ENCODE data around the gene CRYBG2.
"Not testable (repeated sequence)": the region's sequence is repeated elsewhere in the genome, so short reads cannot be mapped to it uniquely, and the experiment has no call there.

CRYBG2 gene

DNA sequence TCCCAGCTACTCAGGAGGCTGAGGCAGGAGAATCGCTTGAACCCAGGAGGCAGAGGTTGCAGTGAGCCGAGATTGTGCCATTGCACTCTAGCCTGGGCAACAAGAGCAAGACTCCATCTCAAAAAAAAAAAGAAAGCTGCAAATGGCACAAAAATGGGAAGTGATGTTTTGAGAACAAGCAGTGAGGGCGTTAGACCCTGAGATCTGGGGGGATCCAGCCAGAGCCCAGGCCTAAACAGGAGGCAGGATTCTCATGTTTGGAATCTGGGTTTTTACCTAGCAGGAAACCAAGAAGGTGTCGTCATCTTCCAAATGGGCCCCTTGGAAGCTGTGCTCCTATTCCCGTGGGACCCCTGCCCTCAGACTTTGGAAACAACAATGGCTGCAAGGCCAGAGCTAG is 61.2 kb downstream of the CRYBG2 start:
- DNase-seq, result not testable (repeated sequence)

DNA sequence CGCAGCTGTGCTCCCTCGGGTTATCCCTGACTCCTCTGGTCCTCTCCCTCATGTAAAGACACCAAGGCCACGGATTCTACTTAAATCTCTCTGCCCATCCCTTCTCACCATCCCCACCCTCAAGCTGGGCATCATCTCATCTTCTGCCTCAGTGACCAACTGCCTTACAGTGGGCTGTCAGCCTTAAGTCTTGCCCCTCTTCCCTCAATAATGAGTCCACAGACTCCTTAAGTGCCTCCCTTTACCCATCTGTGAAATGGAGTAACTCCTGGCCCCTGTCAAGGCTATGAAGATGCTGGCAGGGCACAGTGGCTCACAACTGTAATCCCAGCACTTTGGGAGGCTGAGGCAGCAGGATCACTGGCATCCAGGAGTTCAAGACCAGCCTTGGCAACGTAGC is 62.0 kb downstream of the CRYBG2 start:
- no peak for DNase-seq

DNA sequence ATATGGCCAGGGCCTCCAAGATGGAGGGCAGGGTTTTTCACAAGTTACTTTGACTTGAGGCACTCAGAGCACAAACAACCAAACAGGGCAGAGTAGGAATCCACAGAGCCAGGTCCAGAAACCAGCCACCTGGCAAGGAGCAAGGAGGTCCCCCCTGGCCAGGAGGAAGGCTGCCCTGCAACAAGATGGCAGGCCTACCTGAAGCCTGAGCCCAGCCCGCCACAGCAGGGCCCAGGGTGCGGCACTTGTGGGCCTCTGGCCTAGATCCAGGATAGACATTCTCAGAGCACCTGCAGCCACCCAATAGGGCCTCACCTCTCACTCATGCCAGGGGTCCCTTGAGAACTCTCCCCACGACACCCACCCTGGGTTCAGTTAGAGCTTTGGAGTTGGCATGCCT is 62.5 kb downstream of the CRYBG2 start:
- DNase-seq, result no peak

DNA sequence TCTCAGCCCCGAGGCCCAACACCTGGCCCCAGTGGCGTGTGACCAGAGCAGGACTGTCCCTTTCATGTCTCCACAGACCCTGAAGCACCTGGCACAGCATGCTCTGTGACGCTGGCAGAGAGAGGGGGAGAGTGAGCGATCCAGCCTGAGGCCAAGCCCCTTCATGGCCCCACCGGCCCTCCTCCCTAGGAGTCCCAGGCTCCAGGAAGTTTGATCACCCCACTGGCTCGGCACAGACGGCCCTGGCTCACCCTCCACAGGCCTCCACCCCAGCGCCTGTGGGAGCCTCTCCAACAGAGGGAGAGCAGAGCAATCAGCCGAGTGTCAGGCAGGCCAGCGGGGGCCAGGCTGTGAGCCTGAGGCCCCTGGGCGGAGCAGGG is 63.1 kb downstream of the CRYBG2 start:
- DNase-seq, result no peak

DNA sequence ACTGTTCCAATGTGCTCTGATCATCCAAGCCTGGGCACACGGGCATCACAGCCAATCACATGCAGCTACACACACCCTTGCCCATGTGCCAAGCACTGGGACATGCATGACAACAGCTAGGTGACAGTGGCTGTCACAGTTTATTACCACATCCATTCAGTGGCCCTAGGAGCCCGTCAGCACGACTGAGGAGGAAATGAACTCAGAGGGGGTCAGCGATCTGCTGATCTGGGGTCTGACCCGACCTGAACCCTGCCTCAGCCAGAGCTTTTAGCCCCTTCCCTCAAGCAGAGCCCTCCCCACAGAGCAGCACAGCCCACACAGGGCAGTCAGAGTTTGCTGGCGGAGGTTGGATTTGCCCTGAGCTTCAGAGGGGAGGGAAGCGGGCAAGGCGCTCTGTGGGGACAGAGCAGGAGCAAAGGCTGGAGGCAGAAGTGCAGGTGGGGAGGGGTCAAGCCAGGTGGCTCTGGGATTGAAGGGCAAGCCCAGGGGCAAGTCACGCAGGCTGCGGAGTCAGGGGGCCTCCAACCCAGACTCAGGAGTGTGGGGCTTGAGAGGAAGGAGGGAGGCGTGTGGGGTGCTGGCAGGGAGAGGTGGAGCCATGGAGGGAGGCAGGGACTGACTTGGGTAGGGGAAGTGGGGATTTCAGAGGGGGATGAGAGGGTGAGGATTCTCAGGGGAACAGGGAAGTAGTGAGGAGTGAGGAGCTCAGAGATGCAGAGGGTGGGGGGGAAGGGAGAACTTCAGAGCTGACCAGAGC is 63.6 kb downstream of the CRYBG2 start:
- DNase-seq, result no peak

DNA sequence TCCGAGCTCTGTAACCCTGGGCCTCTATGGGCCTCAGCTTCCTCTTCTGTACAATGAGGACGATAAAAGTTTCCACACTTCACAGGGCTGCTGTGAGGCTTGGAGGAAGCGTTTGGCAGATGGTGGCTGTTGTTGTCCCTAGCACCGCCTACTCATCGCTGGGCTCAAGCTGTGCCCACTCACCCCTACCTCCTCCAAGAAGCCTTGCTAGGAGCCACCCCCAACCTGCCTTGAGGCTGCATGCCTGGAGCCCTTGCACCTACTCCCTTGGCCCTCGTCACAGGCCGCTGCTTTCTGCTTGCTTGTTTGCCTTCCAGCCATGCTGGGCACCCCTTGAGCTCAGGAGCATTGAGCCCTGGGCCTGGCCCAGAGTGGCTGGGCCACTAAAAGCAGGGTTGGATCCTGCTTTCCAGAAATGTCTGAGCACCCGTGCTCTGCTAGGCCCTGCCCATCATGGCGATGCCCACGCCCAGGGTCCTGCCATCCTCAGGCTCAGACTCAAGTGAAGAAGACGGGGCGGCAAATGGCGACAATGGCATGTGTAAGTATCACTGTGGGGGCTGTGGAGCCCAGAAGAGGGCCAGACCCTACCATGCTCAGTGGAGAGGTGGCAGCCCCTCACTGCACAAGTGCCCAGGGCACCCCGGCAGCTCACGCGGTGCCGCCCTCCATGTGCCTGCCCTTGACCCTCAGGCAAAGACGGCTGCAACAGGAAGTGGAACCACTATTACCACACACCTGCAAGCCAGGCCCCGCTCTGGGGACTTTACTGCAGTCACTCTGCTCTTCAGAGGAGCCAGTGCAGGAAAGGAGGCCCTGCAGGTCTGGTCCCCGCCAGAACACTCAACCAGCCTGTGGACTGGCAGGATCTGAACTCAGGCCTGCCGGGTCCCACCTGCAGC is 64.5 kb downstream of the CRYBG2 start:
- no peak for DNase-seq

DNA sequence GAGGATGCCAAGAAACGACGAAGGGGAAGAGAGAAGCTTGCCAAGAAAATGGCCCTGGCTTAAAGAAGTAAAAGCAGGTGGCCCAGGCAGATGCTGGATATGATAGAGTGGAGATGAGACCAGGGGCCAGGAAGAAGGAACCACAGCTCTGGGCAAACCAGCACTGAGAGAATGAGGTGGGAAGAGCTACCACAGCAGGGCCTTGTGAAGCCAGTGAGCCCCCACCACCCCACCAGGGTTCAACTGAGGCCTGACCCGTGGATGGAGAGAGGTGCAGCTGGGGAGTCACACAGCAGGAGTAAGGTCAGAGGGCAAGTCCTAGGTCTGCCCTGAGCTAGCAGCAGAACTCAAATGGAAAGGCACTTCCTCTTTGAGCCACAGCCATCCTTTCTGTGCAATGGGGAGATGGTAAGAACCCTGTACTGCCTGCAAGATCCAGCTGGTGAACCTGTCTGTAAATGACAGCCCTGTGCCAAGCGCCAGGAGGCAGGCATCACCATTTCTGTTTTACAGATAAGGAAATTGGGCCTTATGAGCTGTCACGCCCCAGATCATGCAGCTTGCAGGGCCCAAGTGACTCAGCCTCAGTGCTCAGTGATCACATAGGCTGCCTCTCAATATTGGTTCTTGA is 65.5 kb downstream of the CRYBG2 start:
- no peak for DNase-seq

DNA sequence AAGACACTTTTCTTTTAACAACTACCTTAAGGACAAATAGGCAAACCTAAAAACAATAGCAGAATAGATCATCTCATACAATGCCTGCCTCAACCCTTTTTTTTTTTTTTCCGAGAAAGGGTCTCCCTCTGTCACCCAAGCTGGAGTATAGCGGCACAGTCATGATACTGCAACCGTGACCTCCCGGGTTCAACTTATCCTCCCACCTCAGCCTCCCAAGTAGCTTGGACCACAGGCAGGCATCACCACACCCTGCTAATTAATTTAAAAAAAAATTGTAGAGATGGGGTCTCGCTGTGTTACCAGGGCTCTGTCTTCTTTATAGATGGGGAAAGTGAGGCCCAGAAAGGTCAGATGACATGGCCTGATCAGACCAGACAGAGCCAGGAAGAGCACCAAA is 66.1 kb downstream of the CRYBG2 start:
- no peak for DNase-seq

DNA sequence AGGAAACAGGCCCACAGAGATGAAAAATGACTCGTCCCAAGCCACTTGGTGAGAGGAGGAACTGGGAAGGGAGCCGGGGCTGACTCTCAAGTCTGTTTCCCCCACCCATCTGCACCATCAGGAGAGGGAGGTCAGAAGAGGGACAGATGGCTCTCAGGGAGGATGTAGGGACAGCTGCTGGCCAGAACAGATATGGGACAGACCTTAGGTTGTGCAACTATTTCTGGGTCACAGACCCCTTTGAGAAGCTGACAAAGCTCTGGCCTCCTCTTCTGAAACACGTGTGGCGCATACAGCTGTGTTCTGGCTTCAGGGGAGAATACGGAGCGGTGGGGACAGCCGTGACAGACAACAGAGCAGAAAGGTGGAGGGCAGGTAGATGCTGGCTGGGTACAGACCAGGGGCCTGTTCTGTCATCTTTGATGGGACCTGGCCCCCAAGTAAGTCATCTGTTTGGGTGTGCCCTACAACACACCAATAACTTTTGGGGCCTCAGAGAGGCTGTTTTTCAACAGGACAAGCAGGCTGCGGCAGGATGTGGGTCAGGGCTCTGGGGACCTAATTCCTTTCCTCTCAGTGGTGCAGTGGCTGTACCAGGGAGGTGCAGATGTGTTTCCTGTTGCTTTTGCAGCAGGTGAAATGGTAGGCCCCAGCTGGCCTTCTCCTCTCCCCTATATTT is 66.8 kb downstream of the CRYBG2 start:
- DNase-seq, result no peak

DNA sequence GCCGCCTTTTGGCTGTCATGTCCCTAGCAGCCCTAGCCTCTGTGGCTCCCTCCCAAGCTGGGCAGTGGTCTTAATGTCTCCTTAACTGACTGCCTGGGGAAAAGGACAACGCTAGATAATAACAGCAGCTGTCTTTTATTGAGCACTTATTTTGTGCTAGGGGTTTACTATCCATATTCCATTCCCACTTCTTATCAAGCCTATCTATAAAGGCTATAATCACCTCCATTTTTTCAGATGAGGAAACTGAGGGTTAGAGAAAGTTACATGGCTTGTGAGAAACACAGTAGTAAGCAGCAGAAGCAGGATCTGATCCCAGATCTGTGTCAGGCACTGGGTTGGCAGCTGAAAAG is 67.9 kb downstream of the CRYBG2 start:
- no peak for DNase-seq

DNA sequence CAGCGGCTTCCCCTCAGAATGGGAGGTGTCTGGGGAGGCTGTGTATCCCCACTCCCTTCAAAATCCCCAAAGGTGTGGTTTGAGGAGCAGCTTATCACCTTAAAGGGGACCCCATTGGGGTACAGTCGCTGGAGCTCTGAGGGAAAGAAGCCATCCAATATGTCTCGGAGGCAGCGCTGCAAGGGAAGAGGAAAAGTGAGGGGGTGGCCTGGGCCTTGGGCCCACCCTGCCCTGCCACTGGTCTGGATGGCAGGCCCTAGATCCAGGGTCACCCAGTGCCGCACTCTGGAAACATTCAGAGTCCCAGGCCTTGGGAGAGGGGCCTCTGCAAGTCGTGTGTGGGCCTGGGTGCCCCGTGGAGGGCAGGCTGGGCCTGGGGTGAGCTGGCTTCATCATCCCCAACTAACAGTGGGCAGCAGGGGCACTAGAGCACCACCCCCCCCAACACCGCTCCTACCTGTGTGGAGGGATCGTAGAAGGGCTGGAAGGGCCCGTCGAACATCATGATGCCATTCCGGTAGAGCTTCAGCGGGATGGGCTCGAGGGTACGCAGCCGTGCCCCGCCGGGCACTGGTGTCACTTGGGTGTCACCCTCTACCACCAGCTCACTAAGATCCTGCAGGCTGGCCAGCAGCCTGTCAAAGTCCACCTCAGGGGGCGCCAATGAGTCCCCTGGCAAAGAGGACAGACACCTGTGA is 68.4 kb downstream of the CRYBG2 start:
- DNase-seq, result no peak

DNA sequence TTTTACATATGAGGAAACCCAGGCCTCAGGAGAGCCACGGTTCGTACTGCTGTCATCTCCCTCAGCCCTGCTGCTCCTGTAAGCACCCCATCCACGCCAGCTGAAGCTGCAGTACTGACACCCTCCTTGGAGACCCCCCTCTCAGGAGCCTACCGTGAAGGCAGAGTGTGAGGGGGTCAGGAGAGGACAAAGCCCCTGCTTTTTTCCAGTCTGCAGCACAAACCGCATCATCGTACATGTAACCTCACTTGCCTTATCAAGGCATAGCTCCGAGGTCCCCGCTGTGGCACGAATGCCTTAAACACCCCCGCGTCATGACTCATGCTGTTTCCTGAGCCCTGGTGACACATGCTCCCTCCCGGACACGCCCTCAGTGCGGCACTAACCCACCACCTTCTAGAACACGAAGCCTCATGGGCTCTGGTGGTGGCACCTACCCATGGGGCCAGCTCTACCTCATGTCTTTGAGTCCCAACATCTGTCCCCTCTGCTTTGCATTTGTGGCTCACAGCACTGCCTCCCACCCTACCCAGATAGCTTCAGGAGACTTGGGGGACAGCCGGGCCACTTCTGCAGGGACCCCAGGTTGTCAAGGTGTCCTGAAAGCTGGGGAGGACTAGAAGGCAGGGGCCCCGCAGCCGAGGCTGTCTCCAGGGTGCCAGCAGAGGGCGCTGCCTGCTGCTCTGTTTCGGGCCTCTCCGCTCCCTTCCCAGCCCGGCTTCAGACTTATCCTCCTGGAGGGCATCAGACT is 69.2 kb downstream of the CRYBG2 start:
- no peak for DNase-seq

DNA sequence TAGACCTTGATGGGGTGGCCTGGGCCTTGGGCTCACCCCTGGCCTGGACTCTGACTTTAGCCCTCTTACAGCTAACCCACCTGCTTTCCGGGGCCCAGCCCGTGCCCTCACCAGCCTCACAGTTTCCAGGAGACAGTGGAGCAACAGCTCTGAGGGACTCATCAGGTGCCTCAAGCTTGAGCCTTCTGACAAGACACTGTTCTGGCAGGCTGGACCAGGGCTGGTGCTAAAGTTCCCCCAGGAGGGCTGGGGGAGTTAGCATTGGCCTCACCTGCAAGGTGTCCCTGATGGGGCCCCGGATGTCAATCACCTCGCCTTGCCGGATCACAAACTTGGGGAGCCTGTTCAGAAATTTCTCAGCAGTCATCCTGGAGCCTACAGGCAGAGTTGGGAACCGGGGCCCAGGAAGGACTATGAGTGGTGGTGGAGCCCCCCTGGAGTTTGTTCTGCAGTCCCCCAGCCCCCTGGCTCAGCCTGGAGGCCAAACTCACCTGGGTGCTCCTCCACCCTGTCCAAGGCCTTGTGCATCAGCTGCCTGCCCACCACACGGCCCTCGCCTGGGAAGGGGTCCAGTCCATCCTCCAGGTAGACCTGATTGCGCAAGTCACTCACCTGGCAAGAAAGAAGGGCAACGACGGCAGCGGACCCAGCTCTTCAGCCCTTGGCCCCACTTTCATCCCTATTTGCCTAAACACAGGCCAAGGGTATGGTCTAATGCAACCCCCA is 69.9 kb downstream of the CRYBG2 start:
- no peak for DNase-seq

DNA sequence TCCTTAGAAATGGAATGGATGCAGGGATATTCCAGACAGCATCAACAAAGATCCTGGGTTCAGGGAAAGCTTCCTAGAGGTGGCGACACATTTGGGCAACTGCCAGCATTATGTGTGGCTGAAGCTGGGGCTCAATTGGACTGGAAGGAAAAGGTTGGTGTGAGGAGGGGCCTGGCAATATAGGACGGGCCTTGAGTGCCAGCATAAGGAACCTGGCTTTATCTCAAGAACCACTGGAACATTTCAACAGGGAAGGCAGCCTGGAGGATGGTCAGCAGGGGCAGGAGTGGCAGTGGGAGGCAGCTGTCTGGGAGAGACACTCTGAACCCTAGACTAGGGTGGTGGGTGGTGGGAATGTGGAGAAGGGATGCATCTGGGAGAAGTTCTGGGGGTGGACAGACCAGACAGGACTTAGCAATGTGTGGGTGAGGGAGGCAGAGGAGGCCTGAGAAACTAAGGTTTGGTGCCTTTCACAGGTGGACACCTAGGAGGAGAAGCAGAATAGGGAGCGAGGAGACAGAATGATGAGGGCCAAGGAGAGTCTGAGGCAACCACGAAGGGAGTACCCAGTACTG is 70.6 kb downstream of the CRYBG2 start:
- no peak for DNase-seq

DNA sequence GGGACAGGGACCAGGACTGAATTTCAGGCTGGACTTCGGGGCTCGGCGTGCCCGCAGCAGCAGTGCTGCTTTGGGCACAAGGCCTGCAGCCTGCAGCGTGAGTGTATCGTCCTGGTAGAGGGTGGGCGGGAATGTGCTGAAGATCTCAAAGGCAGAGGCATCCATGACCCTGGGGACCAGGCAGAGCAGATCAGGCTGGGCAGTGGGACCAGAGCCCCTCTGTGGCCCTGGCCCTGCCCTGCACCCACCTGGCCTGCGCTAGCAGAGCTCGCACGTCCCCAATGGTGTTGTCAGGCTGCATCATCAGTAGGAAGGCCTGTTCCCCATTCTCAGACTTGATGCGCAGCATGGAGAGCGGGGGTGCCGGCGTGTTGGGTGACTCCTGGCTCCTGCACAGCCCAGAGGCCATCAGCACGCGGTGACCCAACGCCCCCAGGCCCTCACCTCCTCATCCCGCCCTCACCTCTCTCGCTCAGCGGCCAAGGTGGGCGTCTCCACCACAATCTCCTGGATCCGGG is 71.5 kb downstream of the CRYBG2 start:
- no peak for DNase-seq

DNA sequence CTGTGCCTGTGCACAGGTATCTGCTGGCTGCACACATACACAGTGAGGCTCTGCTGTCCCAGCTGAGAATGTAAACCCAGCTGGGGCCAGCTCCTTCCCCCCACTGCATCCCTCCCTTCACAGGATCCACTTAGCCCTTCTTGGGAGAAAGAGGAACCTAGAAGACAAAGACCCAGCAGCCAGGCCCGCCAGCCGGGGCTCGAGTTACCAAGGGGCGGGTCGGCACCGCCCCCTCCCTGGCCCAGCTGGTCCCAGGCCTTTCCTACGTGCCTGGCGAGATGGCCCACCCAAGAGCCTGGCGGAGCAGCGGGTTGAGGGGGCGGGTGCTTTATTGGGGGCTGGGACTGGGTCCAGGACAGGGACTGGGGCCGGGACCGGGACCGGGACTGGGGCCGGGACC is 72.0 kb downstream of the CRYBG2 start:
- no peak for DNase-seq

DNA sequence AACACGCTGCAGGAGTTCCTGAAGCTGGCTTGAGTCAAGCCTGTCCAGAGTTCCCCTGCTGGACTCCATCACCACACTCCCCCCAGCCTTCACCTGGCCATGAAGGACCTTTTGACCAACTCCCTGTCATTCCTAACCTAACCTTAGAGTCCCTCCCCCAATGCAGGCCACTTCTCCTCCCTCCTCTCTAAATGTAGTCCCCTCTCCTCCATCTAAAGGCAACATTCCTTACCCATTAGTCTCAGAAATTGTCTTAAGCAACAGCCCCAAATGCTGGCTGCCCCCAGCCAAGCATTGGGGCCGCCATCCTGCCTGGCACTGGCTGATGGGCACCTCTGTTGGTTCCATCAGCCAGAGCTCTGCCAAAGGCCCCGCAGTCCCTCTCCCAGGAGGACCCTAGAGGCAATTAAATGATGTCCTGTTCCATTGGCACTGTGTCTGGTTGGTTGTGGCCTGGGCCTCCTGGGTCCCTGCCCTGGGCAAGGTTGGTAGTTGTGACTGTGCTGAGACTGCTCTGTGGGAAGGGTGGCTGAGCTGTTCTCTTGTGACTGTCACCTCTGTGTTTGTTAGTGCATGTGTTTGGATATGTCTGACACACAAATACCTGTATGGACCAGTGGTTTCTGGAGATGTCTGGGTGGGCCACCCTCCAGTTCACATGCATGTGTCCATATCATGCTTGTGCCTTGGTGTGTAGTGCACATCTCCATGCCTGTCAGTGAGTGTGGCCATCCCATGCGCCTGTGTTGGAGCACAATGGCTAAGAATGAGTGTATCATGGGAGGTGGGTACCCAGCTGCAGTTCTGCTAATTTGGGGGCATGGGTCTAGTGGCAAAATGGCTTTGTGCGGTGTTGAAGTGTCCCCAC is 72.6 kb downstream of the CRYBG2 start:
- no peak for DNase-seq

DNA sequence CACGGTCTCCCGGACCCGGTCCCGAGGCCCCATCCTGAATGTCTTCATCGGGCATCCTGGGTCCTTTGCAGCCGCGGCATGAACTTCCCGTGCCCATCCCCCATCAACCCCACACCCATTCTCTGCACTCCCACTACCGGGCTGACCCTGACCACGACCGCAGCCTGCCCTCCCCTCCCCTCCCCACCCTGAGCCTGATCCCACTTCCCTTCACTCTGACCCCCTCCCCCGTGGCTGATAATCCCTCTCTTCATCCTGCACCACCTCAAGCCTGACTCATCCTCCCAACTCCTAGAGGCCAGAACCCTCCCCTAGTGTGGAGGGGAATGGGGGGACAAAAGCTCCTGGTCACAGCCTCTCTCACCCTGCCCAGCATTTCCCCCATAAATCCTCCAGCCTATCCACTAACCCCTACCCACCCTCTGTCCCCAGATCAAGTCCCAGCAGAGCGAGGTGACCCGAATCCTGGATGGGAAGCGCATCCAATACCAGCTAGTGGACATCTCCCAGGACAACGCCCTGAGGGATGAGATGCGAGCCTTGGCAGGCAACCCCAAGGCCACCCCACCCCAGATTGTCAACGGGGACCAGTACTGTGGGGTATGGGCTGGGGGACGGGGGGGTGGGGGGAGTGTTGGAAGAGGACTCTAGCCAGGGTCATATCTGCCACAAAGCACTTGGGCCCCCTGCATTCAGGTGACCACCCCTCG is 73.4 kb downstream of the CRYBG2 start:
- DNase-seq, result no peak
